ENCODE measurements around the gene BCAS1. TPM values are rescaled to one million over a fixed set of nuclear protein-coding genes. Genes with fewer than 3 reads are reported as not detected.
"Not testable (repeated sequence)": the region's sequence is repeated elsewhere in the genome, so short reads cannot be mapped to it uniquely, and the experiment has no call there.

Gene BCAS1
- polyA plus RNA-seq, 12 donors = 3.5 to 14.6 (median 5.7) TPM; not detected in 1

GRCh38 chr20:54020348-54020747 lies 50.0 kb downstream of the BCAS1 start:
- DNase-seq = no peak

DNA sequence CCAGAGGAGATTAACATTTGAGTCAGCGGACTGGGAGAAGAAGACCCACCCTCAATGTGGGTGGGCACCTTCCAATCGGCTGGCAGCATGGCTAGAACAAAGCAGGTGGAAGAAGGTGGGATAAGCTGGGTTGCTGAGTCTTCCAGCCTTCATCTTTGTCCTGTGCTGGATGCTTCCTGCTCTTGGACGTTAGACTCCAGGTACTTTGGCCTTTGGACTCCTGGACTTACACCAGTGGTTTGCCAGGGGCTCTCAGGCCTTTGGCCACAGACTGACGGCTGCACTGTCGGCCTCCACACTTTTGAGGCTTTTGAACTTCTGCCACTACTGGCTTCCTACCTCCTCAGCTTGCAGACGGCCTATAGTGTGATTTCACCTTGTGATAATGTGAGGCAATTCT lies 50.8 kb downstream of the BCAS1 start:
- DNase-seq = no peak

GRCh38 chr20:54019127-54019526 lies 51.3 kb downstream of the BCAS1 start:
- no peak for DNase-seq

DNA sequence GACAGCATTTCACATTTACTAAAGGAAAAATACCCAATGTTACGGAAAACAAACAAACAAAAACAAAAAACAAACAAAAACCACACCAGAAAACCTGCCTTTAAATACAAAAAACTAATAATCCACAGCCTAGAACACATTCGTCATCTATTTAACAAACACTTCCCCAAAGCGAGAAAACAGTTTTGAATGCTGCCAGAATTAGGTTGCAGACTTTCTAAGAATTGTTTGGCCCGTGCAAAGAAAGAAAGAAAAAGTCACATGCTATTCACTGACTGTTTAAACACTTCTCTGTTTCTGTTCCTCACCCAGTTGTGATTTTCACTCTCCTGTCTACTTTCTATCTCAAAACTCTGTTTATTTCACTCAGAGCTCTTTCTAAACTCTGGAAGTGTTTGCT lies 52.5 kb downstream of the BCAS1 start:
- DNase-seq = no peak

DNA sequence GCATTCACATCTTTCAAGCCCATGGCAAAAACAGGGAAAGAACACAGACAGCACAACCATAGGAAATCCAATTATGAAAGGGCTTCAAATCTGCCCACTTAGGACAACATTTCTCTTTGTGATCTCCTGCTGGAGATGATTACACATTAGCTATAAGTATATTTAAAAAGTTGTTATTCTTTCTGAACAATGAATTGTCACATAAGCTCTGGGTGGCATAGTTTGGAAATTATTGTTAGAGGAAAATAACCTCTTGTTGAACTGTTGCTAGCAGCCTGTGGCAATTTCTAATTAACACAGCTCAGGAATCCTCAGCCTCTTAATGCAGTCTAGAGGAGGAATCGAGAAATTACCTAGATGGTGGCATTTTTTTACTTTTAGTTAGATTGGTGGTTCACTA lies 54.9 kb downstream of the BCAS1 start:
- no peak for DNase-seq

GRCh38 chr20:54014293-54014926 lies 56.0 kb downstream of the BCAS1 start:
- no peak for DNase-seq

DNA sequence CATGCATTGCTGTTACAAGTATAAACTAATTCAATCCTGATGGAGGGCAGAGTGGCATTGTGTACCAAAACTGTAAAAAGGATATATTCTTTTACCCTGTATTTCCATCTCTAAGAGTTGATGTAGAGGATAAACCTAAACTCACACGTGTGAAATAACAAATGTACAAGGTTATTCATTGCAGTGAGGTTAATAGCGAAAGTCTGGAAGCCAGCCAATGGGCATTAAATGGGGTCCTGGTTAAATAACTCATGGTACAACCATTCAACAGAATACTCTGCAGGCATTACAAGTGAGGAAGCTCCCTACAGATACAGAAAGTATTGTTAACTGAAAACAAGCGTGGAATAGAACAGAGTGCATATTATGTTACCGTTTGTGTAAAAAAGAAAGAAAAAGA lies 56.9 kb downstream of the BCAS1 start:
- DNase-seq = no peak

DNA sequence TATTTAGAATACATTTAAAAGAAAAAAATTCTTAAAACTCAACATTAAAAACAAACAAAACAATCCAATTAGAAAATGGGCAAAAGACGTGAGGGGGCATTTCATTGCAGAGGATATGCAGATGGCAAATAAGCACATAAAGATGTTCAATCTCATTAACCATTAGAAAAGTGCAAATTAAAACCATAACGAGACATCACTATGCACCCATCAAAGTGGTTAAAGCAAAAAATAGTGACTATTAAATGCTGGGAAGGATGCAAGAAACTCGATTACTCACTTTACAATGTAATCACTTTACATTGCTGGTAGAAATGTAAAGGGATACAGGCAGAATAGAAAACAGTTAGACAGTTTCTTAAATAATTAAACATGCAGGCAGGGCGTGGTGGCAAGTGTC lies 59.0 kb downstream of the BCAS1 start:
- DNase-seq = no peak

DNA sequence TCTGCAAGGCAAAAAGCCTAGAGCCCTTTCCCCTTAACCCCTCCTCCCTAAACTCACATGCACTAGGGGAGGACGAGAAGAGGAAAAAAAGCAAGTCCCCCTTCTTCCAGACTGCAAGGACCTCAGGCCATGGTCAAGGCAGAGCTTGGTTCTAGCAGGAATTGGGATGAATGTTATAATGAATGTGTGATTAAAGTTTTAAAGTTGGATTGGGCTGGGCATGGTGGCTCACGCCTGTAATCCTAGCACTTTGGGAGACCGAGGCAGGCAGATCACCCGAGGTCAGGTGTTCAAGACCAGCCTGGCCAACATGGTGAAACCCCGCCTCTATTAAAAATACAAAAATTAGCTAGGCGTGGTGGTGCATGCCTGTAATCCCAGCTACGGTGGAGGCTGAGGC lies 64.2 kb downstream of the BCAS1 start:
- not testable (repeated sequence) for DNase-seq

- no peak for DNase-seq
These were observed 64.9 kb downstream of the BCAS1 start for GRCh38 chr20:54005524-54005923.

DNA sequence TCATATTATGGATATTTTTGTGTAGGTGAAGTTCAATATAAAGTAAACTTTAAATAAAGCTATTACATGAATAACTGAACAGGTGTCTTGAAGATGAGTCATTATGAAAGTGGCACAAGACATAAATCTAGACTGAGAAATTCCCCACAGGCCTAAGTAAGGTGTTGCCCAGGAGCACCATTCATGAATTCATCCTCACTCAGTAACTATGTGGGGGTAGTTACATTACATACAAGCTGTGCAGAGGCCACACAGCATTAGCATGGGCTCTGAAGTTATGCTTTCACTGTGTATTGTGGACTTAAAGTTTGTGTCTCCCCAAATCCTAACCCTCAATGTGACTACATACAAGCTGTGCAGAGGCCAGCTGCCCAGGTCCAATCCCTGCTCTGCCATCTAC lies 65.9 kb downstream of the BCAS1 start:
- DNase-seq = no peak

GRCh38 chr20:54002741-54003140 lies 67.7 kb downstream of the BCAS1 start:
- DNase-seq = no peak

GRCh38 chr20:54002056-54002575 lies 68.3 kb downstream of the BCAS1 start:
- no peak for DNase-seq

DNA sequence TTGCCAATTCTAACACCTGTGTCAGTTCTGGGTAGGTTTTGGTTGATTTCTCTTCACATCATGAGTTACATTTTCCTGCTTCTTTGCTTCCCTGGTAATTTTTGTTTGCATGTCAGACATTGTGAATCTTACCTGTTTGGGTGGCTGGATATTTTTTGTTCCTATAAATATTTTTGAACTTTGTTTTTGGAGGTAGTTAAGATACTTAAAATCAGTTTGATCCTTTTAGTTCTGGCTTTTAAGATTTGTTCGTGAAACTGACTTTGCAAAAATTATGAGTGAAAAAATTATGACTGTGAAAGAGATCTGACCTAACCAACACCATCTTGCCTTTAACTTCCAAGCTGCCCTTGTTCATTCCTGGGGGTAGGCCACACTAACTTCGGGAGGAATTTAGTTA lies 69.5 kb downstream of the BCAS1 start:
- DNase-seq = no peak

DNA sequence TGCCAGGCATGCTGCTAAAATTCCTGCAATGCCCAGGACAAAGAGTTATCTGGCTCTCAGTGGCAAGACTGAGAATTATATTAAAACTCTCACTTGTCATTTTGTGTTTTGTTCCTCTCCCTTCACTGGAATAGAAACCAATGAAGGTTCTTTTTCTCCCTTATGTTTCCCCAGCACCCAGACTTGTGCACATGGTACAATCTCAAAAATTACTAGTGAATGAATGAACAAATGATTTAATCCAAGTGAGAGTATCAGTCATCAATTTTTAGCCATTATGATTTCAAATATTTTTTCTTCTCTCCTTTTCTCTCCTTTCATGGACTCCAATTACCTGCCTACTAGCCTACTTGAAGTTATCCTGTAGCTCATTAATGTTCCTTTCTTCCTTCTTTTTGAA lies 70.1 kb downstream of the BCAS1 start:
- DNase-seq = no peak

DNA sequence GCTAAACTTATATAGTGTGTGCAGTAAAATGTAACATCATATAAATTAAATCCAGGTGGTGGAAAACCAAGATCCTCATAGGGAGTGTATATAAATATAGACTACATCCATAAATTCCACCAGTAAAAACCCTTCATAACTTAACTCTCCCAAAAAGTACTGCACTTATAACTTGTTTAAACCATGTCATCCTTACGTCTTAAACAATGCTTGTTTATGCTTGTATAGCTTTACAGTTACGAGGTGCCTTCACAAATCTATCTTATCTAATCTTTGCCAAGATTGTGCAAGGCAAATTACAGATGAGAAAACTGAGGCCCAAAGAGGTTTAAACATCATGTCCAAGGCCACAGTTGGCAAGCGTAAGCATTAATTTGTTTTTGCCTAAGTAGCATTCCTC lies 71.3 kb downstream of the BCAS1 start:
- no peak for DNase-seq

GRCh38 chr20:53996584-53997486 lies 73.6 kb downstream of the BCAS1 start:
- no peak for DNase-seq

DNA sequence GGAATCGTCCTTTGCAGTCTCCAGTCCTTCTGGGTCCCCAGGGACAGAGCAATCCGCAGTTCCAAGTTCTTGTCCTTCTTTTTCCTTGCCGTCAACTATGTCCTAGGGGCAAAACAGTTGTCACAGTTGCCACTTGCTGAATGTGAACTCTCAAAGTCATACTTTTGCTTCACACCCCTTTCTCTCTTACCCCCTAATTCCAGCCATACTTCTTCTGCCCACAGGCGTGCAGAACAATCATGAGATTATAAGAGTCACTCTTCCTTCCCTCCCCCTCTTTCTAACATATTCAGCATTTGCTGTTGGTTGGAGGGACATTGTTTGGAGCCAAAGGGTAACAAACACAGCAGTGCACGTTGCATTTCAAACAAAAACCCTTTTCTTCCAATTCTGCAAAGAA lies 74.4 kb downstream of the BCAS1 start:
- no peak for DNase-seq

GRCh38 chr20:53994088-53994487 lies 76.3 kb downstream of the BCAS1 start:
- DNase-seq = no peak

GRCh38 chr20:53993310-53993709 lies 77.1 kb downstream of the BCAS1 start:
- no peak for DNase-seq

DNA sequence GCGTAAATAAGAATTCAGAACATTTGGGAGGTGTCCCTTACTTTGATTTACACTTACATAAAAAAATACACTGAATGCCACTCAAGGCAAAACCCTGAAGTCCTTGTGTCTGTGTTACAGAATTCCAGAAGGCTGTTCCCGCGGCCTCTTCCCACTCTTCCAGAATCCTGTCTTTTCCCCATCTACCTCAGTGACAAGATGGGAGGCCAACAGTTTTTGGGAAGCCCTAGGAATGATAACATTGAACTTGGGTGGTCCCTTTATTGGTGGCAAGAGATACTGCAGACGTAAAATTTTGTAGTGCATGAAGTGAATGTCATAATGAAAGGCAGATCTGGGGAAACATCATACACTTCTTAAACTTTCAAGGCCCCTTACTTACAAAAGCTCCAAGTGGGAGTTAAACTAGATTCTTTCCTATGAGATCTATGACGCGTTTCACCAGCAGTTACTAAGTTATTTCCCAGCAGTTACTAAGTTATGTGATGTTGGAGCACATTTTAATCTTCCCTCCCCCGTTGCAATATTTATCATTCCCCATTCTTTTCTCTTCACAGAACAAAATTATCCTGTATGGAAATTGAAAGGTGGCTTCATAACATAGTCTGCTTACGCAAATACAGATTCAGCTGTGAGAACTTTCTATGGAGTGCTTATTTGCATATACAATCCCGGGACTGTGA lies 79.5 kb downstream of the BCAS1 start:
- DNase-seq = no peak

GRCh38 chr20:53990003-53990402 lies 80.4 kb downstream of the BCAS1 start:
- no peak for DNase-seq

GRCh38 chr20:53989401-53989800 lies 81.0 kb downstream of the BCAS1 start:
- DNase-seq = no peak

All from muscle of arm (tissue), 12 donors.